ENCODE results near the gene AXL.
A peak's percentile ranks its signal among the peaks of the same experiment; 100 is the strongest.
"Not testable (repeated sequence)": the region's sequence is repeated elsewhere in the genome, so short reads cannot be mapped to it uniquely, and the experiment has no call there.

Gene AXL

GRCh38 chr19:41276231-41276630, 57.2 kb downstream of the AXL start:
- DNase-seq (ENCODE audit: low read depth in 2 of 2): no peak

GRCh38 chr19:41278478-41278877, 59.5 kb downstream of the AXL start:
- no peak for DNase-seq (ENCODE audit: low read depth in 2 of 2)

- DNase-seq (ENCODE audit: low read depth in 2 of 2): no peak
Observed at GRCh38 chr19:41288673-41289530, 69.9 kb downstream of the AXL start.

- DNase-seq (ENCODE audit: low read depth in 2 of 2): not testable (repeated sequence)
Observed at GRCh38 chr19:41289814-41290213, 70.8 kb downstream of the AXL start.

GRCh38 chr19:41294393-41294792, 75.4 kb downstream of the AXL start:
- DNase-seq (ENCODE audit: low read depth in 2 of 2): no peak

- no peak for DNase-seq (ENCODE audit: low read depth in 2 of 2)
Observed at GRCh38 chr19:41295499-41295898, 76.5 kb downstream of the AXL start.

GRCh38 chr19:41296433-41296871, 77.4 kb downstream of the AXL start:
- DNase-seq (ENCODE audit: low read depth in 2 of 2): no peak

- no peak for DNase-seq (ENCODE audit: low read depth in 2 of 2)
Observed at GRCh38 chr19:41297628-41298347, 78.8 kb downstream of the AXL start.

- DNase-seq (ENCODE audit: low read depth in 2 of 2): no peak
Observed at GRCh38 chr19:41298348-41298964, 79.4 kb downstream of the AXL start.

- DNase-seq (ENCODE audit: low read depth in 2 of 2): no peak
Observed at GRCh38 chr19:41299046-41299754, 80.2 kb downstream of the AXL start.

GRCh38 chr19:41299755-41300089, 80.7 kb downstream of the AXL start:
- DNase-seq (ENCODE audit: low read depth in 2 of 2): no peak

- DNase-seq (ENCODE audit: low read depth in 2 of 2): no peak
Observed at GRCh38 chr19:41300555-41300954, 81.5 kb downstream of the AXL start.

GRCh38 chr19:41302624-41303351, 83.8 kb downstream of the AXL start:
- DNase-seq (ENCODE audit: low read depth in 2 of 2): peak; percentile 36 to 47

- DNase-seq (ENCODE audit: low read depth in 2 of 2): no peak
Observed at GRCh38 chr19:41303954-41304353, 84.9 kb downstream of the AXL start.

GRCh38 chr19:41304706-41305483, 85.9 kb downstream of the AXL start:
- no peak for DNase-seq (ENCODE audit: low read depth in 2 of 2)

- no peak for DNase-seq (ENCODE audit: low read depth in 2 of 2)
Observed at GRCh38 chr19:41305927-41306793, 87.1 kb downstream of the AXL start.

GRCh38 chr19:41307090-41307875, 88.3 kb downstream of the AXL start:
- DNase-seq (ENCODE audit: low read depth in 2 of 2): no peak

GRCh38 chr19:41307954-41308449, 89.0 kb downstream of the AXL start:
- no peak for DNase-seq (ENCODE audit: low read depth in 2 of 2)

Measured in stimulated activated CD4-positive, alpha-beta T cell treated with anti-CD3 and anti-CD28 coated beads, Interleukin-1b, Interleukin-23, amount 100 ng/mL, for 4 hours (primary cell).